Stimulated activated CD8-positive, alpha-beta memory T cell treated with anti-CD3 and anti-CD28 coated beads, Interleukin-4, amount 100 ng/mL, for 4 hours (primary cell): ENCODE measurements around the gene AQP7.
"Not testable (repeated sequence)": the region's sequence is repeated elsewhere in the genome, so short reads cannot be mapped to it uniquely, and the experiment has no call there.

Experiments used
- DNase-seq, 2 donors: peaks; one replicate each; pipeline ENCODE4 v3.0.0-alpha.2; 2020; ENCODE audit warnings: low read depth in 2 of 2, low spot score in 1 of 2

AQP7 gene

DNA sequence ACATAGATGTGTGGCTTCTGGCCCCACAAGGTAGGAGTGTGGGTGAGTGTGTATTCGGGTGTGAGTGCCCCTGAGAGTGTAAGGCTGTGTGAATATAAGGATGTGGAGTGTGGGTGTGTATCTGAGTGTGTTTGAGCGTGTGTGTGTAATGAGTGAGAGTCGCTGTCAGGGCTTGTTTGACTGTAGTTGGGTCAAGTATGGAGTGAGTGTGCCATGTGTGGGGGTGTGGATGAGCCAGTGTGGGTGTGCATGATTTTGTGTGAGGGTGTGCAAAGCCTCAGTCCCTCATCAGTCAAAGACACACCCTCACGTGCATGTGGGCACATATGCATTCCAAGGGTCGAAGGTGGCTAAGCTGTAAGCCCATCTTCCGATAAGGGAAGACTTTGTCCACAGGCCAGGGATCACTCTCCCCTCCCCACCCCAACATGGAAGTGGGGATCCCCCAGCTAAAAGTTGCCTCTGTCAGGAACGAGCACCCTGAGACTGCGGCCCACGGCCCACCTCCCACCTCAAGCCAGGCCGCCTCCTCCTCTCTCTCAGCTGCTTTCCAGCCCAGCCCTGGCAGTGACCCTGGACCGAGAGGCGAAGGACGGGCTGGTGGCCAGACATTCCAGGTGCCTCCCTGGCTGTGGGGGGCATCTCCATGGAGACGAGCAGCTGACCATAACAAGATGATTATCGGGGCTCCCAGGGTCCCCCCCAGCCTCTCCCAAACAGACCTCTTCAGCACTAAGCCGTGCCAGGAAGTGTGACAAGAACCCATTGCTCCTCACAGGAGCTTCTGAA is 32.1 kb upstream of the AQP7 start:
- DNase-seq: no peak

DNA sequence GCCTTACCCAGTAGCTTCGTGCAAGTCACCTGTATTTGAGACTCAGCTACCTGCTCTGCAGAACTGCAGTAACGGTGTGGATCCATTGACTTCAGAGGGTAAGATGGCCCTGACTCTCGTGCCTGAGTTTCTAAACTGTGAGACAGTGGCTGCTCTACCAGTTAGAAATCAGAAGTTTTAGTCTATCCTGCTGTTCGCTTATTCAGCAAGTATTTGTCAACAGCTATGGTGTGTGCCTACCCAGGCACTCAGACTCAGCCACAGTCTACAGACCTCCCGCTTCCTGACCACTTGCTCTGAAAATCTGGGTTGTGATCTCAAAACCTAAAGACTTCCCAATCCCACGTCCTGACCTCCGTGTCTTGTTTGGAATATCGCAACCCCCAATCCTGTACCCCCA is 31.5 kb upstream of the AQP7 start:
- no peak for DNase-seq

DNA sequence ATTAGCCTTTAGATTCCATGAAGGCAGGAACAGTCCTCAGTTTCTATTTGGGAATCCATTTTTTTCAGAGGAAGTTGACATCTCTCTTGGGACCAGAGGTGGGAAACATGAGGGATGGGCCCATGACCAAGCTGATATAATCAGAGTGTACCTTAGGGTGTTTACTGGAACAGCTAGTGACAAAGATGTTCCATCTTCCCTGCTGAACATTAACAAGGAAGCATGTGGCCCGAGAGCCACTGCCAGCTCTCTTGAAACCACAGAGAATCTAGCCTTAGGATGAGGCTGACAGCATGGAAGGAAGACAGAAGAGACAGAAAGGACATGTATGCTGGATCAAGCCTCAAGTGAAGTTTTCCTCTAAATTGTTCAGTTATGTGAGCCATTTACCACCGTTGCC is 29.1 kb upstream of the AQP7 start:
- DNase-seq: no peak

DNA sequence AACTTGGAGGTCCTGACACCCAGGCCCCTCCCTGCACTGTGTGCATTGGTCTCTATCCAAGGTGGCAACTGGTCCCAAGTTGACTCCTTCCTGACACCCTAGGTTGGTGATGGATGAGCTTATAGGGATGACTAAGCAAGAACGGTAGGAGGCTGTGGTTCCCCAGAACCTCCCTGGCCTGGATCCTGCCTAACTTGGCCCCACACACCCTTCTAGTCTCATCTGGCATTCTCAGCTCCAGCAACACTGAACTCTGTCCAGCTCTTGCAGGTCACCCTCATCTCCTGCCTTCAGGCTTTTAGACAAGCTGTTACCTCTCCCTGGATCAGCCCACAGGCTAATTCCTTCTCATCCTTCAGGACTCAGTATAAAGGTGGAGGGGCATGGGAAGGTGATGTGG is 28.6 kb upstream of the AQP7 start:
- DNase-seq: no peak

DNA sequence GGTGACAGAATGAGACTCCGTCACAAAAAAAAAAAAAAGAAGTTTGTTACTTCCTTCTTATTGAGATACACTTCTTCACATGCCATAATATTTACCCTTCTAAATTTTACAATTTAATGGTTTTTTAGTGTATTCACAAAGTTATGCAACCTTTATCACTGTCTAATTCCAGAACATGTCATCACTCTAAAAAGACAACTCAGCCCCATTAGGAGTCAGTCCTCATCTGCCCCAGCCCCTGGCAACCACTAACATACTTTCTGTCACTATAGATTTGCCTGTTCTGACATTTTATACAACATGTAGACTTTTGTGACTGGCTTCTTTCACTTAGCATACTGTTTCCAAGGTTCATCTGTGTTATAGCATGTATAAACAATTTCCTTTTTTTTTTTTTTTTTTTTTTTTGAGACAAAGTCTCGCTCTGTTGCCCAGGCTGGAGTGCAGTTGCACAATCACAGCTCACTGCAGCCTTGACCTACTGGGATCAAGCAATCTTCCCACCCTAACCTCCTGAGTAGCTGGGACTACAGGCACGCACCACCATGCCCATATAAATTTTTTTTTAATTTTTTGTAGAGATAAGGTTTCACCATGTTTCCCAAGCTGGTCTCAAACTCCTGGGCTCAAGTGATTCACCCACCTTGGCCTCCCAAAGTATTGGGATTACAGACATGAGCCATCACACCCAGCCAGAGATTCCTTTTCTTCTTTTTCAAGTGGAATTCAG is 27.1 kb upstream of the AQP7 start:
- DNase-seq: no peak

DNA sequence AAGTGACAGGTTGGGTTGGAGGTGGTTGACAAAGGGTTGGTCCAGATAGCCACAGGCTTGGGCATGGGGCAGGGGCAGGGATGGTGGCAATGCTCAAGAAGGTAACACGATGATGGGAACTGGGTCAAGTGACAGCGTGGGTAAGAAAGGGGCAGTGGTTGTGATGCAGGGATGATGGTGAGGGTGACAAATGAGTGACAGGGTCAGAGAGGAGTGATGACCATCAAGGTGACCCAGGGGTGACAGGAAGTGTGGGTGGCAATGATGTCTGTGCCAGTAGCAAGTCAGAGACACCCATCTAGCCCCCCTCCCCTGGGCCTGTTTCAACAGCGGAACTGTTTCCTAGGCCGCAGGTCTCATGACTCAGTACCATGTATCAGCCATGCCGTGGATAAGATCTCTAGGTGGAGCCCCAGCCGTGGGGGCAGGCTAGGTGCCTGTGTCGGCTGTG is 24.5 kb upstream of the AQP7 start:
- no peak for DNase-seq

DNA sequence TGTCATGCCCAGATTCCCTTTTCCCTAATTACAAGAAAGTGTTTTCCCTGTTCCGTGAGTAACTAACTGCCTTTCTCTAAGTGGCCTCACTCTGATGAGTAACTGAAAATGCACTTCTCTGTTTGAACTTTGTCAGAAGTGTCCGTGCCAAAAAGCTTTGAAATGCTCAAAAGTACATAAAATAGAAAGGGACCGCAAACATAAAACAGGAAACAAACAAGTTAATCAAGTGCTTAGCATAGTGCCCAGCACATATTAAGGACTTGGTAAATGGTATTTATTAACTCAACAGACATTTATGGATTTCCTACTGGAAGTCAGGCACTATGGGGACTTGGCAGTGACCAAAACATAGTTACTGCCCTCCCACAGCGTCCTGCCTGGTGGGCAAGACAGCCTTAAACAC is 22.8 kb upstream of the AQP7 start:
- no peak for DNase-seq

DNA sequence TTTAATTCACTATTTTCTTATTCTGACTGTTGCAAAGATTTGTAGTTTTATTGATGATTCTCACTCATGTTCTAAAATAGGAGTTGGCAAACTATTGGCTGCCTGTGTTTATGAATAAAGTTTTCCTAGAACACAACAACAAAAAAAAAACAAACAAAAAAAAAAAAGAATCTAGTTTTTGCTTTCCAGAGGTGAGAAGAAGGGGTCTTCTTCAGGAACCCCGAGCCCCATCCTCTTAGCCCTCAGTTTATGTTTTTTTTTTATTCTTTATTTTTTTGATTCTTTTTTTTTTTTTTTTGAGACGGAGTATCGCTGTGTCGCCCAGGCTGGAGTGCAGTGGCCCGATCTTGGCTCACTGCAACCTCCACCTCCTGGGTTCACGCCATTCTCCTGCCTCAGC is 22.1 kb upstream of the AQP7 start:
- DNase-seq: not testable (repeated sequence)

DNA sequence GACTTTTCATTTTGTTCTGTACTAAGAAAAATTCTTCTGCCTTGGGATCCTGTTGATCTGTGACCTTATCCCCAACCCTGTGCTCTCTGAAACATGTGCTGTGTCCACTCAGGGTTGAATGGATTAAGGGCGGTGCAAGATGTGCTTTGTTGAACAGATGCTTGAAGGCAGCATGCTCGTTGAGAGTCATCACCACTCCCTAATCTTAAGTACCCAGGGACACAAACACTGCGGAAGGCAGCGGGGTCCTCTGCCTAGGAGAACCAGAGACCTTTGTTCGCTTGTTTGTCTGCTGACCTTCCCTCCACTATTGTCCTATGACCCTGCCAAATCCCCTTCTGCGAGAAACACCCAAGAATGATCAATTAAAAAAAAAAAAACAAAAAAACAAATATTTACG is 21.7 kb upstream of the AQP7 start:
- not testable (repeated sequence) for DNase-seq

DNA sequence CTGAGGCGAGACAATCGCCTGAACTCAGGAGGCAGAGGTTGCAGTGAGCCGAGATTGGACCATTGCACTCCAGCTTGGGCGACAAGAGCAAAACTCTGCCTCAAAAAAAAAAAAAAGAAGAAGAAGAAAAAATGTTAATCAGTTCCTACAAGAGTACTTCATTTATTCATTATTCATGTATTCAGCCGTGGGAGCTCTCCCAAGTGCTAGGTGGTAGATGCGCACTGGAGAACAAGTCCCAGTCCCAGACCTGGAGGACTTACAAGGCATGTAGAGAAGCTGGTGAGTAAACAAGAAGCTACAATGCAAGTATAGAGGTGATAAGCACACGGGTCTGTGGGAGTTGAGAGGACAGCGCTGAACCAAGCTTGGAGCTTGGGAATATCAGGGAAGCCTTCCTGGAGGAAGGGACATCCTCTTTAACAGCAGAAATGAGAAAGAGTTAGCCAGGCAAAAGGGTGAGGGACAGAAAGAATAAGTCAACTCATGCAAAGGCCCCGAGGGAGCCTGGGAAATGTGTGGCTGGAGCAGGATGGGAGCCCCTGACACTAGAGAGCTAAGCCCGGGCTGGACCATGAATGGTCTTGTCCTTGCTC is 17.4 kb upstream of the AQP7 start:
- DNase-seq: no peak

DNA sequence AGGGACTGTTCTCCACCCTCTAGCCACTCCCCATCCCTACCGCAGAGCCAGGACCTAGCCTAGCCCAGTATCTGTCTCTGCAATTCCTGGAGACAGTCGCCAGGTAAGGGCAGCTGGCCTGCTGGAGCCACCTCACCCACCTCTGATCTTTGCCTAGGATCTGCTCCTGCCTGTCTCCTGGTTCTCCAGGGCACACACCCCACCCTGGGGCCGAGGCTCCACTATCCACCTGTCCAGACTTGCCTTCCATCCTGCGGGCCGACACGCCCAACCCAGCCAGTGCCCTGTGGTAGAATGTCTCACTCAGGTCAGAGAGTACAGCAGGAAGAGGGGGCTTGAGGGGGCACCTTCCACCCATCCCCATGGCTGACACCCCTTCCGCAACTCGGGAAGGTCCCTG is 15.7 kb upstream of the AQP7 start:
- no peak for DNase-seq

DNA sequence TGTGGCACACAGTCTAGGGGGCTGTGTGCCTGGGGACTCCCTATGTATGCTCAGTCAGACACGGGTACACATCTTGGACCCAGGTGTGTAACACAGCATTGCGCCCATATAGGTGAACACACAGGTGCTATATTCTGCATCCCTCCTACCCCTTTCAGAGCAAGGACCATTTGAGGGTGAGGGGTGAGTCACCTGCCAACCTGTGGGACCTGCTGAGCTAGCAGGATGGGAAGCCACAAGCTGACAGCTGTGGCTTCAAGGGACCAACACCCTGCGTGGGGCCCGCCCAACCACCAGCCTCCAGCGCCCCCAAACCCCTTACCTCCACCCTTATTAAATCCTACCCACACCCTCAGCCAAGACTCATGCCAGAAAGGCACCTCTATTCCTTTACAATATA is 14.6 kb upstream of the AQP7 start:
- no peak for DNase-seq

DNA sequence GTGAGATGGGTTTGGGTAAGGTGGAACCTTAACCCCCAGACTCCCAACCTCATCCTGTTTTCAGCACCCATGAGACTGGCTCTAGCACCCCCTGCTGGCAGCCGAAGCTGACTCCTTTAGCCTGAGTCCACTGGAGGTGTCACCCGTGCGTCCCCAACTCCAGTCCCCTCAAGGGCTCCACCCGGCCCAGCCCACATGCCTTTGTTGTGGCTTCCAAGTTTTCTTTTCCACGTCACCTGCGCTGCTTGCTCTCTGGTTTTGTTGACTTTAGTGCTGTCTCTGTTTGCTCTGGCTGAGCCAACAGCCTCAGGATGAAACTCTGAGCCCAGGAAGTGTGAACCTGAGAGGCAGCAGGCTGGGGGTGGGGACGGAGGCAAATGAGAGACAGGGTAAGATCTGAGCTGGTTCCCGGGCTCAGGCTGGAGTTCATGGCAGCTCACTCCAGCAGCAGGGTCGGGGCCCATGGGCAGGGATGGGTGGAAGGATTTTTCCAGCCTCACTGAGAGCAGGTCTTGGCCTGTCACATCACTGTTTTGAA is 13.2 kb upstream of the AQP7 start:
- peak; percentile 38 to 65 for DNase-seq

DNA sequence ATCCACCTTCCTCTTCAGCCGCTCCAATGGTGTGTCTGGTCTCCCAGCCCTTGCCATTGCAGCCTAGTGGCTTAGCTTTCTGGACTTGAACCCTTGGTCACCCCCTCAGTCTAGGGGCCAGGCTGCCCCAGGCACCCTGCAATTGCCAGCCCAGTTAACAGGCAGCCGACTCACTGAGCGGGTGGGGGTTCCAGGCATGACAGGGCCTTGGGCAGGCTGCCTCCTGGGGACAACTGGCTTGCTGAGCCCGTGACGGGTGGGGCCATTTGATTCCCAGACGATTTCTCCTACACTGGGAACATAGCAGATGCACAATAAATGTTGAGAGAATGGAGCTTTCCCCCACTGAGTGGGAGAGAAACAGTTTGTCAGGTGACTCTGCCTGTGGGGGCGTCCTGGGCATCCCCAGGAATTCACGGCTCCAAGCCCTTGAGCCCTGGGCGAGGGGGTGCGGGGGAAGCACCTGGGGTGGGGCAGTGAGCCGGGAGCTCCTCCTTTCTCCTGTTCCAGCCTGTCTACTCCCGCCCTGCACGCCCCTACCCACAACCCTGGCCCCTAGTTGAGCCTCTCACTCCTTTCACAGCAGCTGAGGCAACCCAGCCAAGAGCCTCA is 12.6 kb upstream of the AQP7 start:
- no peak for DNase-seq

DNA sequence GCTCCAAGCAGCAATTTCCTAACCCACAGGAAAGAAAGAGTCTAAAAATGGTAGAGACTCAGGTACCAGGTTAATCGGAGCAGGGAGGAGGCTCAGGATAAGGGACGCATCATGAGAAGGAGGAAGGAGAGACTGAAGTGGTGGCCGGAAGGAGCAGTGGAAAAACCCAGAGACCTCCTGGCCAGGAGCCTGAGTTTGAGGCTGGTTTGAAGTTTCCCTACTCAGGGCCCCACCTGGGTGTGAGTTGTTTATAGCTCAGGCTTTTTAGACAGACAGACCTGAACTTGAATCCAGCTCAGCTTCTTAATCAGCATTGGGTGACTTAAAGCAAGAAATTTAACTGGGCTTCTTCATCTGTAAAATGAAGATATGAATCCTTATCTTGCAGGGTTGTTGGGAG is 11.9 kb upstream of the AQP7 start:
- no peak for DNase-seq

DNA sequence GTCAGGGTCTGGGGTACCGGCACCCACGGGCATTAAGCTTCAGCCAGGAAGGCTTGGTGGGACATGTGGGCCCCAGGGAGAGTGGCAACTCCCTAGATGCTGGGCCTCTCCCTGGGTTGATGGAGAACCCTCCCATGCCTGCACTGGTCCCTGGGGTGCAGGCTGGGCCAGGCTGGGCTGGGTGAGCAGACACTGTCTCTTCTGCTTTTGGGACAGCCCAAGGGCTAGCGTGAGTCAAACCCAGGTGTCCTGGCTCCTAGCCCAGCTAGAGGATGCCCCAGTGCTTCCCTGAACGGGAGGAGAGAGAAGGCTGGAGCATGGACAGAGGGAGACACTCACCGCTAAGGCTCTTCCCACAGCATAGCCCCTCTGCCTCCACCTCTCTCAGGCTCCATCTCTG is 5.7 kb upstream of the AQP7 start:
- DNase-seq: no peak

DNA sequence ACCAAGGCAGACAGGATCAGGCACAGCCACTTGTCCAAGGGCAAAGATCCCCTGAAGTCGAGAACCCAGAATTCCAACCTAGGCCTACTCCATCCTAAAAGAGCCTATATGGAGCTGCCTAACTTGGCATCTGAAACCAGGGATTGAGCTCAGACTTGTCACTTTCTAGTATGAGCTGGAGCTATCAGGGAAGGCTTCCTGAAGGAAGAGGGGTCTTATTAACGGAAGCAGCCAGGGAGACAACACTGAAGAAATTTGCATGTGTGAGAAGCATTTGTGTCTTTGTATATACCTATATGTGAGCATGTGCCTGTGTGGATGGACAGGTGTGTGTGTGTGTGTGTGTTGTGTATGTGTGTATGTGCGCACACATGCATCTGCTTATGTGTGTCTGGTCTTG is 4.7 kb upstream of the AQP7 start:
- no peak for DNase-seq

DNA sequence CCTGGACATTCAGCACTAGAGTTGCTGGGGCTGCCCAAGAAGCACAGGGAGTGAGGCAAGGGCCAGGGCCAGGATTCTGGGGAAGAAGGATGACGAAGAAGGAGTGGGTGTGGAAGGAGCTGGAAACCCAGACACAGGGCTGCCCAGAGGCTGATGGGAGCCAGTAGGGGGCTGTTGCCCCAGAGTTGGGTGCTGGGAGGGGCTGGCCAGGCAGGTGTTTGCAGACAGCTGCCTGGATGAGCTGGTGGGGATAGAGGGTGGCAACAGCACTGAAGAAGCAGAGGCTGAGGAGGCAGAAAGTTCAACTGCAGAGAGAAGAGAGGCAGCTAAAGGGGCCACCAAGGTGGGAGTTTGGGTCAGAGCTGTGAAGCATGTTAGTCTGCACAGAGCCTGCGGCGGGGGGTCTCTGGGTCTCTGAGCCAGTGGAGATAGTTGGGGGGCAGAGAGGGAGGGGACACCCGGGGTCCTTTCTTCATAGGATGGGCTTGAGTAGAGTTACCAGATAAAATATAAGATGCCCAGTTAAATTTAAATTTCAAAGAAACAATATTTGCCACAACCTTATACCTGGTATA is 2.5 kb upstream of the AQP7 start:
- no peak for DNase-seq

DNA sequence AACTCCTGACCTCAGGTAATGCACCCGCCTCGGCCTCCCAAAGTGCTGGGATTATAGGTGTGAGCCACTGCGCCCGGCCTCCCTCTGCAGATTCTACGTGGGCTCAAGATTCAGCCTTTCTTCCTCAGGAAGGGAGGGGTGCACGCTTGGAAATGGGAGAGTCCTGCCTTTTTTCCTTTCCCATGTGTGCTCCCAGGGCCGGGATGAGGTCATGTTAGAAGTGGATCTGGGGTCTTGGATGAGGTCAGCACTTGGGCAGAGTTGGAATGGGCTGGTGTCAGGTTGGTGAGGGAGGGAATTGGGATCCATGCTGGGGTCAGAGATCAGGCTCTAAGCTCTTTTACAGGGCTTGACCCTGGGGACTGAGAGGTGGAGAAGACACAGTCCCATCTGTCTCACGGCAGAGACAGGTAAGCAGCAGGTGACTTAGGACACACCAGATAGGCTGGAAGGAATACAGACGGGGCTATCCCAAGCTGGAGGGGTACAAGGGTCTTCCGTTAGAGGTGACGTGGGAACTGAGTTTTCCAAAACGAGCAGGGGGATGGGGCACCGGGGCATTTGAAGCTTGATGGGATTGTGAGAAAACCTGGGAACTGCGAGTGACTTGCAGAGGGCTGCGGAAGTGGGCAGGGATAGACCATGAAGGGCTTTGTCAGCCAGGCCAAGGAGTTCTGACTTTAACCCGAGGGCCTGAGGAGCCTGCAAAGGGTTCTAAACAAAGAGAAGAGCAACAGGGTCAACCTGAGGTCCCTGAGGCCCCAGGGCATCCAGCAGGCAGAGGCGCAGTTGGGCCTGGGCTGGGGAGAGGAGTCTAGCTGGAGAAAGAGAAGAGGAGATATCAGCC is 1.8 kb upstream of the AQP7 start:
- no peak for DNase-seq

DNA sequence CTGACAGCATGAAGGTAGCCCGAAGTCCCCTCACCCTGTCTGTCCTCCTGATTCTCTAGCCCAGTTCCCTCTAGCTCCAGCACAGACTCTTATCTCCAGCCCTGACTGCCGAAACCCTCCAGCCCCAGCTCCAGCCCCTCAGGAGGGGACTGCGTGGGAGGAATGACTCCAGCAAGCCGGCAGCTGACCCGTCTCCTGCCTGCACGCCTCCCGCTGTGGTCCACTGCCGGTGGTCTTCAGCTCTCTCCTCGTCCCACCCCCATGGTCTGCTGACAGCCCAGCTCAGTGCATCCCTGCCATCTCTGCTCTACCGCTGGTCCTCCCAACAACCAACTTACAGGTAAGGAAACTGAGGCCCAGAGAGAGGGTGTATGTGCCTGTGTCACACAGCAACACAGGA is 559 bp downstream of the AQP7 start:
- DNase-seq: not testable (repeated sequence)
